GM19239 (cell line): ENCODE results near the gene TTPAL.

Experiments
- DNase-seq: peaks from one replicate; pipeline ENCODE4 v3.0.0; 2011; ENCODE audit warnings: low spot score; ENCODE audit not compliant: insufficient read length
- FAIRE-seq: peaks from 2 replicates; lab custom pipeline; 2011; peaks lifted over from hg19 to GRCh38; lab: Jason Lieb, UNC

Gene TTPAL

GRCh38 chr20:44528309-44528708 is 52.6 kb downstream of the TTPAL start:
- no peak for DNase-seq
- no peak for FAIRE-seq

- no peak for FAIRE-seq
Observed at GRCh38 chr20:44532259-44532980, 56.7 kb downstream of the TTPAL start.

DNA sequence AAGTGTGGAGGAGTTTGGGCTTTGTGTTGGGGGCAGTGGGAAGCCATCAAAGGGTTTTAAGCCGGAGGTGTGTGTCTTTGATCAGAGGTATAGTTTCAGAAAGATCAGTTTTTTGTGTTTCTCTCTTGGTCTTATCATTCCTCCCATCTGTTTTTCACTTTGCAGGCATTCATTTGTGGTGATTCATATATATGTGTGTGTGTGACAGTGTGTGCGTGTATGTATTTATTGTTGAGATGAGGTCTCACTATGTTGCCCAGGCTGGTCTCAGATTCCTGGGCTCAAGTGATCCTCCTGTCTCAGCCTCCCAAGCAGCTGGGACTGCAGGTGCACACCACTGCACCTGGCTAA is 57.3 kb downstream of the TTPAL start:
- DNase-seq, result no peak

More at GRCh38 chr20:44532259-44532980, 56.7 kb downstream of the TTPAL start:
- no peak for DNase-seq

GRCh38 chr20:44533928-44534327 is 58.3 kb downstream of the TTPAL start:
- FAIRE-seq (no peak), DNase-seq (no peak)

More for the DNA sequence above, 57.3 kb downstream of the TTPAL start:
- no peak for FAIRE-seq

GRCh38 chr20:44536175-44536574 is 60.5 kb downstream of the TTPAL start:
- FAIRE-seq, result no peak
- no peak for DNase-seq

- DNase-seq (no peak), FAIRE-seq (no peak)
Observed at GRCh38 chr20:44537993-44538392, 62.3 kb downstream of the TTPAL start.

- DNase-seq (no peak), FAIRE-seq (no peak)
Observed at GRCh38 chr20:44540834-44541233, 65.2 kb downstream of the TTPAL start.

DNA sequence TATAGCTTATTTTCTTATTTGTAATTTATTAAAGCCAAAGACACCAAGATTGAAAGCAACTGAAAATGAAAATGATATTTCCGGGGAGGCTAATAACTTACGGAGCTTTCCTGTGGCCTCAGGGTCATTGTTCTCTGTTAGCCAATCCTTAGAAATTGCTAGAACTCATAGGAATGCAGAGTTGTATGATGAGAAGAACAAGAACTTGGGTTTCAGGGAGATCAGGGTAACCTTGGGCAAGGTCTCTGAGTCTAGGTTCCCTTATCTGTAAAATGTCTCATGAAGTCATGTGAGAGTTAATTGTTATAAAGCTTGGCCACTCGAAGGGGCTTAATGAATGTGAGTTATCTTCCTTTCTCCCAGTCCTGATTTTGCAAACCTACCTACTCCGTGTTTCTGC is 66.3 kb downstream of the TTPAL start:
- FAIRE-seq (no peak), DNase-seq (no peak)

- DNase-seq (no peak), FAIRE-seq (no peak)
Observed at GRCh38 chr20:44542890-44543289, 67.2 kb downstream of the TTPAL start.

GRCh38 chr20:44543358-44543757 is 67.7 kb downstream of the TTPAL start:
- DNase-seq (no peak), FAIRE-seq (no peak)
